Endothelial cell of umbilical vein (primary cell): ENCODE measurements around the gene STAT5B. TPM values are rescaled to one million over a fixed set of nuclear protein-coding genes. Genes with fewer than 3 reads are reported as not detected.

Source experiments
- BruUV-seq: library from RNA; stranded (reverse); fragments of 400-500 nt; replicated peaks from 2 replicates; lab custom pipeline; 2021; lab: Mats Ljungman, UMichigan
- CTCF ChIA-PET: fragments of 300-600, 350-600 bp; sonication (Branson Sonifier 250); formaldehyde crosslinking; loops from one replicate; lab custom pipeline; 2021; ENCODE audit warnings: antibody characterized with exemption, inconsistent platforms; lab: Charles Lee
- POLR2A ChIA-PET: fragments of 300-600, 350-600 bp; sonication (Branson Sonifier 250); formaldehyde crosslinking; loops from one replicate; lab custom pipeline; 2021; ENCODE audit warnings: antibody characterized with exemption, inconsistent platforms; lab: Charles Lee
- DNase-seq: peaks from one replicate; pipeline ENCODE4 v3.0.0-alpha.2; 2011; ENCODE audit warnings: low read depth, low spot score
- FAIRE-seq: peaks from 2 replicates; lab custom pipeline; 2011; peaks lifted over from hg19 to GRCh38; lab: Jason Lieb, UNC
- H2AFZ ChIP-seq: 2 replicates; pipeline ENCODE4 v1.6.0; 2012; ENCODE audit warnings: low read depth, low read length, control low read depth, inconsistent platforms
- H3K27ac ChIP-seq: 2 replicates; pipeline ENCODE4 v1.5.1; 2011; ENCODE audit warnings: low read depth, mild to moderate bottlenecking, control low read depth, low read length, moderate library complexity; ENCODE audit not compliant: insufficient read depth
- H3K27me3 ChIP-seq, 2 experiments: 2 replicates each; pipeline versions ENCODE4 v1.6.0 to v1.6.1; 2011; ENCODE audit warnings: low read length in 2 of 2, mixed read lengths in 1 of 2; ENCODE audit not compliant: control insufficient read depth in 2 of 2, insufficient read depth in 2 of 2
- H3K36me3 ChIP-seq, 2 experiments: 2 replicates in 1 of 2; 3 replicates in 1 of 2; pipeline ENCODE4 v1.5.1; 2011; ENCODE audit warnings: low read length in 2 of 2, mild to moderate bottlenecking in 1 of 2, moderate library complexity in 1 of 2; ENCODE audit not compliant: control insufficient read depth in 2 of 2, insufficient read depth in 2 of 2; ENCODE audit errors: extremely low read depth in 1 of 2
- H3K4me1 ChIP-seq: 3 replicates; pipeline ENCODE4 v1.5.1; 2011; ENCODE audit warnings: mild to moderate bottlenecking, low read length; ENCODE audit not compliant: control insufficient read depth, insufficient read depth; ENCODE audit errors: extremely low read depth
- H3K4me2 ChIP-seq: 2 replicates; pipeline ENCODE4 v1.6.1; 2011; ENCODE audit warnings: low read length, control low read depth, mixed read lengths; ENCODE audit not compliant: insufficient read depth
- H3K4me3 ChIP-seq, 3 experiments: fragments of 200-600 bp in 1 of 3; sonication (generic), shearing (Covaris generic) in 1 of 3; replicated peaks in 1 of 3; 2 replicates each; pipeline ENCODE4 v1.5.1; 2011 to 2016; ENCODE audit warnings: control low read depth in 3 of 3, low read length in 3 of 3, mild to moderate bottlenecking in 2 of 3, inconsistent platforms in 1 of 3, low read depth in 1 of 3, moderate library complexity in 1 of 3; ENCODE audit not compliant: insufficient read depth in 1 of 3
- H3K79me2 ChIP-seq: 2 replicates; pipeline ENCODE4 v1.6.0; 2012; ENCODE audit warnings: low read length, inconsistent platforms; ENCODE audit not compliant: control insufficient read depth, insufficient read depth
- H3K9ac ChIP-seq: replicated peaks from 2 replicates; pipeline ENCODE3; 2011; ENCODE audit warnings: low read length, control low read depth; ENCODE audit not compliant: insufficient read depth; ENCODE audit errors: extremely low read depth
- H3K9me1 ChIP-seq: replicated peaks from 3 replicates; pipeline ENCODE4 v1.6.0; 2011; ENCODE audit warnings: mild to moderate bottlenecking, low read length; ENCODE audit not compliant: control insufficient read depth, insufficient read depth; ENCODE audit errors: extremely low read depth
- H3K9me3 ChIP-seq: replicated peaks from 2 replicates; pipeline ENCODE4 v1.5.1; 2012; ENCODE audit warnings: low read length, inconsistent platforms; ENCODE audit not compliant: control insufficient read depth, insufficient read depth
- H4K20me1 ChIP-seq: replicated peaks from 2 replicates; pipeline ENCODE3; 2011; ENCODE audit warnings: mild to moderate bottlenecking, low read length; ENCODE audit not compliant: control insufficient read depth, insufficient read depth; ENCODE audit errors: extremely low read depth
- EZH2 ChIP-seq: IDR thresholded peaks from 2 replicates; pipeline ENCODE4 v1.6.1; 2012; ENCODE audit warnings: borderline replicate concordance, low read depth, mild to moderate bottlenecking, moderate library complexity, low read length, inconsistent platforms; ENCODE audit not compliant: severe bottlenecking
- FOS ChIP-seq: IDR thresholded peaks from 2 replicates; pipeline ENCODE4 v1.6.1; 2011; ENCODE audit warnings: mild to moderate bottlenecking, low read length, moderate library complexity, borderline replicate concordance; ENCODE audit not compliant: insufficient read depth
- GATA2 ChIP-seq: IDR thresholded peaks from 2 replicates; pipeline ENCODE4 v1.7.0; 2011; ENCODE audit warnings: low read depth, mild to moderate bottlenecking, moderate library complexity, mixed read lengths, low read length; ENCODE audit not compliant: insufficient read length, insufficient read depth
- JUN ChIP-seq: IDR thresholded peaks from 2 replicates; pipeline ENCODE4 v1.6.1; 2011; ENCODE audit warnings: borderline replicate concordance, low read depth; ENCODE audit not compliant: insufficient read length, insufficient read depth
- MYC ChIP-seq: IDR thresholded peaks from one replicate; pipeline ENCODE4 v1.6.1; 2011; ENCODE audit warnings: mild to moderate bottlenecking, low read depth, low read length
- POLR2A ChIP-seq: IDR thresholded peaks from 2 replicates; pipeline ENCODE4 v1.6.1; 2012; ENCODE audit warnings: low read depth, mild to moderate bottlenecking, control low read depth, low read length
- POLR2AphosphoS5 ChIP-seq: IDR thresholded peaks from 2 replicates; pipeline ENCODE4 v1.6.1; 2012; ENCODE audit warnings: low read depth, mild to moderate bottlenecking, control low read depth, low read length, moderate library complexity; ENCODE audit not compliant: insufficient read depth
- dilution Hi-C: fragments of 300-500 bp; cut with MboI; formaldehyde crosslinking; loops from one replicate; pipeline ENCODE4 v1.15.0; 2019; ENCODE audit warnings: low sequenced_read_pairs; ENCODE audit not compliant: extremely low pct_ligation_motif_present
- intact Hi-C: fragments of 100-400 bp; cut with micrococcal nuclease; formaldehyde crosslinking; loops from one replicate; pipeline ENCODE4 v1.10.0; 2022
- polyA plus RNA-seq, 4 experiments: library from polyadenylated mRNA; depleted of rRNA in 3 of 4; stranded (reverse) in 3 of 4; unstranded in 1 of 4; fragments of >200 nt; gene quantifications; 2 replicates each; pipeline versions ENCODE4 v1.2.1 to v1.2.3, GENCODE V29; 2011 to 2012; ENCODE audit warnings: missing spikeins in 1 of 4
- total RNA-seq: library from RNA; stranded (reverse); gene quantifications from 2 replicates; pipeline ENCODE4 v1.2.3, GENCODE V29; 2021
- TF ChIP-seq, protein P1 (sequence below): IDR thresholded peaks from 2 replicates; pipeline ENCODE4 v1.6.1; 2011; ENCODE audit not compliant: insufficient read depth, insufficient read length
- TF ChIP-seq, protein P2 (sequence below), 2 donors: IDR thresholded peaks; 1 replicate in 1 of 2; 2 replicates in 1 of 2; pipeline ENCODE4 v1.5.1; 2011; ENCODE audit warnings: low read length in 2 of 2, mild to moderate bottlenecking in 2 of 2, moderate library complexity in 2 of 2, control low read depth in 1 of 2, inconsistent platforms in 1 of 2, low read depth in 1 of 2; ENCODE audit not compliant: insufficient read depth in 1 of 2; ENCODE audit errors: extremely low read depth in 1 of 2

The STAT5B gene
- total and polyA plus RNA-seq, 2 donors (not counting 3 experiments of a cell fraction or from before 2014, with no cell fraction given): 43.3 to 53.7 TPM

DNA sequence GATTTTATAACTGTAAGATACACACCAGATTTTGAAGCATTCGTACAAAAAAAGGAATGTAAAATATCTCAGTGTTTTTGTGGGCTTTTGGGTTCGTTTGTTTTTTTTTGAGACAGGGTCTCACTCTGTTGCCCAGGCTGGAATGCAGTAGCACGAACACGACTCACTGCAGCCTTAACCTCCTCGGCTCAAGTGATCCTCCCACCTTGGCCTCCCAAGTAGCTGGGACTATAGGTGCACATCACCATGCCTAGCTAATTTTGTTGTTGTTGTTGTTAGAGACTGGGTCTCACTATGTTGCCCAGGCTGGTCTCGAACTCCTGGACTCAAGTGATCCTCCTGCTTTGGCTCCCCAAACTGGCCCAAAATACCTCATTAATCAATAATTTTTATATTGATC is 15.9 kb downstream of the STAT5B start:
- Histone ChIP-seq H3K9me1 (no peaks in the 10 kb centered on the region), H3K36me3 (no peaks in the 10 kb centered on the region), H4K20me1 (peaks cover 2% of the 10 kb centered on the region), H3K79me2 (peaks cover 18% of the 10 kb centered on the region), H3K9me3 (no peaks in the 10 kb centered on the region), H3K27me3 (no peaks in the 10 kb centered on the region), H3K4me2 (no peak overlapping the region), H3K4me3 (no peak overlapping the region), H3K9ac (no peak overlapping the region), H3K4me1 (no peaks in the 10 kb centered on the region), H2AFZ (no peak overlapping the region), H3K27ac (no peak overlapping the region)
- intact Hi-C loops (no loop called here), dilution Hi-C loops (no loop called here)
- TF ChIP-seq, protein P1, sequence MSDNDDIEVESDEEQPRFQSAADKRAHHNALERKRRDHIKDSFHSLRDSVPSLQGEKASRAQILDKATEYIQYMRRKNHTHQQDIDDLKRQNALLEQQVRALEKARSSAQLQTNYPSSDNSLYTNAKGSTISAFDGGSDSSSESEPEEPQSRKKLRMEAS: no peak
- ChIA-PET CTCF (interaction anchor here (1.2 to 1.4 kb wide), 2 partner anchors 9 to 38 kb away, joined by 3 to 4 read pairs; no protein-coding TSS in a partner anchor), POLR2A (no interaction called here)
- BruUV-seq: no TSS peak
- no peak for DNase-seq
- no peak for FAIRE-seq

DNA sequence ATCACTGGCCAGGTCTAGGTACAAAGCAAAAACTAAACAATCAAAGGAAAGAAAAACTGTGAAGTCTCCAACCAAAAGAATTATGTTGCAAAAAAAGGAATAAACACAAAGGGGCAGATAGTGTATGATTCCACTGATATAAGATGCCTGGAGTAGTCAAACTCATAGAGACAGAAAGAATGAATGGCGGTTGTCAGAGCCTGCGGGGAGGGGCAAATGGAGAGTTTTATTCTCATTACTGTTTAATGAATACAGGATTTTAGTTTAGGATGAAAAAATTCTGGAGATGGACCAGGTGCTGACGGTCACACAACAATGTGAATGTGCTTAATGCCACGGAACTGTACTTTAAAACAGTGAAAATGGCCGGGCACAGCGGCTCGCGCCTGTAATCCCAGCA is 20.7 kb downstream of the STAT5B start:
- Histone ChIP-seq H4K20me1 (peaks cover 2% of the 10 kb centered on the region), H3K27me3 (no peaks in the 10 kb centered on the region), H2AFZ (no peak overlapping the region), H3K9ac (no peak overlapping the region), H3K4me1 (peaks cover 29% of the 10 kb centered on the region), H3K9me3 (no peaks in the 10 kb centered on the region), H3K4me2 (no peak overlapping the region), H3K79me2 (peaks cover 20% of the 10 kb centered on the region), H3K27ac (no peak overlapping the region), H3K4me3 (no peak overlapping the region), H3K9me1 (no peaks in the 10 kb centered on the region), H3K36me3 (no peaks in the 10 kb centered on the region)
- CTCF ChIA-PET: interaction anchor here (1.3 kb wide), 1 partner anchor 16 kb away, joined by 3 read pairs; no protein-coding TSS in a partner anchor
- dilution Hi-C loops (no loop called here), intact Hi-C loops (no loop called here)
- no peak for DNase-seq
- FAIRE-seq: no peak
- TF ChIP-seq, protein P2, sequence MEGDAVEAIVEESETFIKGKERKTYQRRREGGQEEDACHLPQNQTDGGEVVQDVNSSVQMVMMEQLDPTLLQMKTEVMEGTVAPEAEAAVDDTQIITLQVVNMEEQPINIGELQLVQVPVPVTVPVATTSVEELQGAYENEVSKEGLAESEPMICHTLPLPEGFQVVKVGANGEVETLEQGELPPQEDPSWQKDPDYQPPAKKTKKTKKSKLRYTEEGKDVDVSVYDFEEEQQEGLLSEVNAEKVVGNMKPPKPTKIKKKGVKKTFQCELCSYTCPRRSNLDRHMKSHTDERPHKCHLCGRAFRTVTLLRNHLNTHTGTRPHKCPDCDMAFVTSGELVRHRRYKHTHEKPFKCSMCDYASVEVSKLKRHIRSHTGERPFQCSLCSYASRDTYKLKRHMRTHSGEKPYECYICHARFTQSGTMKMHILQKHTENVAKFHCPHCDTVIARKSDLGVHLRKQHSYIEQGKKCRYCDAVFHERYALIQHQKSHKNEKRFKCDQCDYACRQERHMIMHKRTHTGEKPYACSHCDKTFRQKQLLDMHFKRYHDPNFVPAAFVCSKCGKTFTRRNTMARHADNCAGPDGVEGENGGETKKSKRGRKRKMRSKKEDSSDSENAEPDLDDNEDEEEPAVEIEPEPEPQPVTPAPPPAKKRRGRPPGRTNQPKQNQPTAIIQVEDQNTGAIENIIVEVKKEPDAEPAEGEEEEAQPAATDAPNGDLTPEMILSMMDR (IDR thresholded peaks at IDR 0.05; ENCODE audit: extremely low read depth in 1 of 2, insufficient read depth in 1 of 2, low read depth in 1 of 2, low read length in 2 of 2): no peak
- TF ChIP-seq, protein P1: no peak
- TF ChIP-seq MYC: no peak
- TF ChIP-seq JUN: no peak
- TF ChIP-seq FOS: no peak
- TF ChIP-seq POLR2AphosphoS5: no peak
- TF ChIP-seq EZH2: no peak
- TF ChIP-seq POLR2A: no peak
- no peak for TF ChIP-seq GATA2
- BruUV-seq: no TSS peak
- POLR2A ChIA-PET: no interaction called here
